H9 (cell line): ENCODE measurements around the gene SETD7. TPM values are rescaled to one million over a fixed set of nuclear protein-coding genes. Genes with fewer than 3 reads are reported as not detected.
A peak's percentile ranks its signal among the peaks of the same experiment; 100 is the strongest.

ENCODE experiments used
- DNase-seq: peaks from one replicate; pipeline ENCODE4 v3.0.0-alpha.2; 2017
- H2AFZ ChIP-seq: one replicate; pipeline ENCODE4 v1.6.1; 2013; ENCODE audit warnings: mild to moderate bottlenecking, low read length, control low read depth, moderate library complexity
- H2AK5ac ChIP-seq: 2 replicates; pipeline ENCODE4 v1.6.1; 2013; ENCODE audit warnings: low read length, control low read depth, mixed read lengths; ENCODE audit not compliant: insufficient read length
- H2BK120ac ChIP-seq: one replicate; pipeline ENCODE4 v1.6.1; 2013; ENCODE audit warnings: low read depth, mild to moderate bottlenecking, low read length, control low read depth, inconsistent platforms; ENCODE audit not compliant: poor library complexity, severe bottlenecking
- H2BK12ac ChIP-seq: 2 replicates; pipeline ENCODE4 v1.6.1; 2013; ENCODE audit warnings: low read length, control low read depth, mixed read lengths, low read depth; ENCODE audit not compliant: insufficient read length
- H2BK15ac ChIP-seq: 2 replicates; pipeline ENCODE4 v1.6.1; 2013; ENCODE audit warnings: low read depth, low read length, control low read depth
- H2BK20ac ChIP-seq: one replicate; pipeline ENCODE4 v1.6.1; 2013; ENCODE audit warnings: low read depth, mild to moderate bottlenecking, low read length, control low read depth, inconsistent platforms; ENCODE audit not compliant: poor library complexity, severe bottlenecking
- H2BK5ac ChIP-seq: 2 replicates; pipeline ENCODE4 v1.6.1; 2013; ENCODE audit warnings: low read length, control low read depth, mixed read lengths; ENCODE audit not compliant: insufficient read length
- H3K14ac ChIP-seq: 2 replicates; pipeline ENCODE4 v1.6.1; 2013; ENCODE audit warnings: low read length, control low read depth; ENCODE audit not compliant: insufficient read depth
- H3K18ac ChIP-seq: 2 replicates; pipeline ENCODE4 v1.6.1; 2013; ENCODE audit warnings: low read depth, mild to moderate bottlenecking, mixed read lengths, low read length, control low read depth; ENCODE audit not compliant: insufficient read length
- H3K23ac ChIP-seq: 2 replicates; pipeline ENCODE4 v1.6.1; 2013; ENCODE audit warnings: low read length, control low read depth, mixed read lengths, low read depth; ENCODE audit not compliant: insufficient read length
- H3K23me2 ChIP-seq: 2 replicates; pipeline ENCODE4 v1.6.1; 2013; ENCODE audit warnings: low read depth, mild to moderate bottlenecking, mixed read lengths, low read length, control low read depth; ENCODE audit not compliant: insufficient read length, poor library complexity, severe bottlenecking
- H3K27ac ChIP-seq: 2 replicates; pipeline ENCODE4 v1.5.1; 2013; ENCODE audit warnings: low read length, control low read depth, mixed read lengths, low read depth; ENCODE audit not compliant: insufficient read length
- H3K27me3 ChIP-seq: 2 replicates; pipeline ENCODE4 v1.6.1; 2013; ENCODE audit warnings: low read length, control low read depth, inconsistent platforms; ENCODE audit not compliant: insufficient read depth
- H3K4ac ChIP-seq: 2 replicates; pipeline ENCODE4 v1.6.1; 2013; ENCODE audit warnings: low read depth, mild to moderate bottlenecking, control low read depth, inconsistent platforms, low read length, moderate library complexity
- H3K4me1 ChIP-seq: 2 replicates; pipeline ENCODE4 v1.6.1; 2013; ENCODE audit warnings: low read length, control low read depth, inconsistent platforms; ENCODE audit not compliant: insufficient read depth
- H3K4me2 ChIP-seq: 2 replicates; pipeline ENCODE4 v1.6.1; 2013; ENCODE audit warnings: low read length, control low read depth, mixed read lengths; ENCODE audit not compliant: insufficient read length, insufficient read depth
- H3K56ac ChIP-seq: 2 replicates; pipeline ENCODE4 v1.6.1; 2013; ENCODE audit warnings: low read depth, mild to moderate bottlenecking, mixed read lengths, low read length, control low read depth; ENCODE audit not compliant: insufficient read length
- H3K79me1 ChIP-seq: 2 replicates; pipeline ENCODE4 v1.6.1; 2013; ENCODE audit warnings: low read depth, mild to moderate bottlenecking, moderate library complexity, low read length, control low read depth, inconsistent platforms; ENCODE audit not compliant: insufficient read depth, poor library complexity, severe bottlenecking
- H3K79me2 ChIP-seq: 2 replicates; pipeline ENCODE4 v1.6.1; 2013; ENCODE audit warnings: low read length, control low read depth, inconsistent platforms; ENCODE audit not compliant: insufficient read depth
- H3K9ac ChIP-seq: 2 replicates; pipeline ENCODE4 v1.6.1; 2013; ENCODE audit warnings: low read length, control low read depth, mixed read lengths; ENCODE audit not compliant: insufficient read length; ENCODE audit errors: extremely low read depth
- H3K9me3 ChIP-seq: one replicate; pipeline ENCODE4 v1.6.1; 2013; ENCODE audit warnings: low read depth, low read length, inconsistent platforms; ENCODE audit not compliant: control insufficient read depth
- H3T11ph ChIP-seq: one replicate; pipeline ENCODE4 v1.6.1; 2013; ENCODE audit warnings: mild to moderate bottlenecking, low read length, control low read depth, inconsistent platforms
- H4K20me1 ChIP-seq: one replicate; pipeline ENCODE4 v1.6.1; 2013; ENCODE audit not compliant: control insufficient read depth, insufficient read length, insufficient read depth
- H4K5ac ChIP-seq: 2 replicates; pipeline ENCODE4 v1.6.1; 2013; ENCODE audit warnings: low read depth, mild to moderate bottlenecking, mixed read lengths, low read length, control low read depth; ENCODE audit not compliant: insufficient read length
- H4K8ac ChIP-seq: replicated peaks from 2 replicates; pipeline ENCODE4 v1.6.1; 2013; ENCODE audit warnings: low read length, control low read depth, mixed read lengths, low read depth; ENCODE audit not compliant: insufficient read length
- H4K91ac ChIP-seq: 2 replicates; pipeline ENCODE4 v1.6.1; 2013; ENCODE audit warnings: low read depth, mild to moderate bottlenecking, moderate library complexity, mixed read lengths, low read length, control low read depth; ENCODE audit not compliant: insufficient read length
- H3K27ac Mint-ChIP-seq, 3 experiments: 2 replicates in 2 of 3; 3 replicates in 1 of 3; pipeline ENCODE4 v1.8.0; 2020 to 2021; ENCODE audit warnings: mixed read lengths in 3 of 3, mild to moderate bottlenecking in 1 of 3, moderate library complexity in 1 of 3
- H3K27me3 Mint-ChIP-seq: 2 replicates; pipeline ENCODE4 v1.8.0; 2021; ENCODE audit warnings: low read depth, mild to moderate bottlenecking, moderate library complexity, mixed read lengths
- H3K36me3 Mint-ChIP-seq, 3 experiments: 2 replicates in 2 of 3; 3 replicates in 1 of 3; pipeline ENCODE4 v1.8.0; 2020 to 2021; ENCODE audit warnings: low read depth in 3 of 3, mixed read lengths in 3 of 3; ENCODE audit not compliant: insufficient read depth in 1 of 3
- H3K4me1 Mint-ChIP-seq, 2 experiments: 2 replicates each; pipeline ENCODE4 v1.8.0; 2020; ENCODE audit warnings: mixed read lengths in 2 of 2
- H3K4me3 Mint-ChIP-seq, 2 experiments: 2 replicates in 1 of 2; 3 replicates in 1 of 2; pipeline ENCODE4 v1.8.0; 2020 to 2021; ENCODE audit warnings: mild to moderate bottlenecking in 2 of 2, mixed read lengths in 2 of 2, moderate library complexity in 1 of 2
- H3K9me3 Mint-ChIP-seq, 2 experiments: 2 replicates in 1 of 2; 3 replicates in 1 of 2; pipeline ENCODE4 v1.8.0; 2020; ENCODE audit warnings: mild to moderate bottlenecking in 2 of 2, mixed read lengths in 2 of 2, moderate library complexity in 1 of 2
- CTCF ChIP-seq: fragments of 200-600 bp; sonication (generic); conservative IDR thresholded peaks from 3 replicates; pipeline ENCODE4 v1.8.0; 2021; ENCODE audit warnings: antibody characterized with exemption, mild to moderate bottlenecking
- WGBS: extraction: QIAGEN DNeasy Blood & Tissue Kit; methylation state at CpG from one replicate; pipeline ENCODE4 v1.1.7; 2013; ENCODE audit warnings: missing lambda C conversion rate, low lambda C conversion rate, mixed read lengths; ENCODE audit not compliant: insufficient read length; ENCODE audit errors: extremely low coverage; 5-methylcytosine and 5-hydroxymethylcytosine counted together
- total RNA-seq: library from RNA; stranded (reverse); gene quantifications from 2 replicates; pipeline ENCODE4 v1.2.1, GENCODE V29; 2021

Gene SETD7
- total RNA-seq, 1 experiment from 2014 or later = 1.5 TPM

GRCh38 chr4:139556724-139557555 is 921 bp upstream of the SETD7 start:
- TF ChIP-seq CTCF = no peak
- Histone ChIP-seq H3K79me1 (no peaks in the 10 kb centered on the region), H4K91ac (no peak overlapping the region), H3K27me3 (peaks cover 25% of the 10 kb centered on the region), H3K79me2 (no peaks in the 10 kb centered on the region), H2AK5ac (no peak overlapping the region), H2BK20ac (no peak overlapping the region), H3K9me3 (no peaks in the 10 kb centered on the region), H4K20me1 (no peaks in the 10 kb centered on the region), H2BK5ac (no peak overlapping the region), H3K18ac (no peak overlapping the region), H3K4me1 (peaks cover 5% of the 10 kb centered on the region), H3K56ac (no peak overlapping the region), H2BK12ac (no peak overlapping the region), H2AFZ (no peak overlapping the region), H3K4me2 (peak overlapping the region; percentile 73), H3K4ac (no peak overlapping the region), H2BK15ac (no peak overlapping the region), H3K27ac (no peak overlapping the region), H4K5ac (no peak overlapping the region), H3K23ac (no peak overlapping the region), H3K9ac (peak overlapping the region; percentile 3), H3T11ph (no peak overlapping the region), H4K8ac (no peak overlapping the region), H3K23me2 (peaks cover 19% of the 10 kb centered on the region), H3K14ac (peak overlapping the region; percentile 42; the same call in 1 of the 2 replicates), H2BK120ac (no peak overlapping the region)
- peak; percentile 64 for DNase-seq
- H3K4me1 Mint-ChIP-seq = peaks cover 24 to 40% of the 10 kb centered on the region in 2 experiments
- peaks cover 92% of the 10 kb centered on the region for H3K27me3 Mint-ChIP-seq
- peak overlapping the region; percentile 87 to 98 for H3K4me3 Mint-ChIP-seq
- peak overlapping the region in 1 of 3 experiments; percentile 85; a peak in 1 of 7 replicates for H3K27ac Mint-ChIP-seq
- WGBS = no CpG with 5 or more reads among the region's 58 CpGs
- no peaks in the 10 kb centered on the region; a peak in 2 of 7 replicates for H3K36me3 Mint-ChIP-seq
- H3K9me3 Mint-ChIP-seq = peaks cover 0 to 3% of the 10 kb centered on the region in 2 experiments; a peak in 2 of 5 replicates
